OCI-LY1 (cell line): ENCODE data around the gene CXCL3.

Source experiments
- H2AFZ ChIP-seq: fragments of 200-600 bp; sonication (generic), shearing (Covaris generic); 2 replicates; pipeline ENCODE4 v1.6.0; 2014; ENCODE audit warnings: antibody characterized with exemption, mild to moderate bottlenecking, low read length
- H3F3A ChIP-seq: fragments of 200-600 bp; sonication (generic), shearing (Covaris generic); 2 replicates; pipeline ENCODE4 v1.6.0; 2014; ENCODE audit warnings: mild to moderate bottlenecking, antibody characterized with exemption, low read length, moderate library complexity; ENCODE audit not compliant: insufficient read depth
- H3K27ac ChIP-seq: fragments of 200-600 bp; sonication (generic); 2 replicates; pipeline ENCODE4 v1.5.1; 2014; ENCODE audit warnings: low read length, mixed run types, mild to moderate bottlenecking, low read depth; ENCODE audit not compliant: poor library complexity, severe bottlenecking
- H3K27me3 ChIP-seq: fragments of 200-600 bp; sonication (generic); 2 replicates; pipeline ENCODE4 v1.6.0; 2014; ENCODE audit warnings: antibody characterized with exemption, mild to moderate bottlenecking, low read length, moderate library complexity; ENCODE audit not compliant: insufficient read depth
- H3K36me3 ChIP-seq: fragments of 200-600 bp; sonication (generic); 2 replicates; pipeline ENCODE4 v1.6.1; 2014; ENCODE audit warnings: mild to moderate bottlenecking, antibody characterized with exemption, low read length, moderate library complexity, mixed read lengths; ENCODE audit not compliant: insufficient read depth
- H3K4me1 ChIP-seq: fragments of 200-600 bp; sonication (generic); 2 replicates; pipeline ENCODE4 v1.5.1; 2014; ENCODE audit warnings: mild to moderate bottlenecking, low read length, moderate library complexity; ENCODE audit not compliant: insufficient read depth, severe bottlenecking
- H3K4me2 ChIP-seq: fragments of 200-600 bp; sonication (generic), shearing (Covaris generic); 2 replicates; pipeline ENCODE4 v1.6.1; 2014; ENCODE audit warnings: low read length
- H3K4me3 ChIP-seq: fragments of 200-600 bp; sonication (generic); 2 replicates; pipeline ENCODE4 v1.5.1; 2014; ENCODE audit warnings: low read length, low read depth, mild to moderate bottlenecking, mixed read lengths; ENCODE audit not compliant: poor library complexity, severe bottlenecking
- H3K79me2 ChIP-seq: fragments of 200-600 bp; shearing (Covaris generic); 2 replicates; pipeline ENCODE4 v1.6.1; 2016; ENCODE audit warnings: mixed run types, low read length, mixed read lengths; ENCODE audit not compliant: insufficient read depth
- H3K9ac ChIP-seq: fragments of 200-600 bp; sonication (generic), shearing (Covaris generic); 2 replicates; pipeline ENCODE4 v1.6.1; 2014; ENCODE audit warnings: mild to moderate bottlenecking, low read length, mixed read lengths
- H3K9me2 ChIP-seq: fragments of 200-600 bp; sonication (generic), shearing (Covaris generic); 2 replicates; pipeline ENCODE4 v1.6.1; 2014; ENCODE audit warnings: low read depth, mild to moderate bottlenecking, low read length, mixed read lengths
- H3K9me3 ChIP-seq: fragments of 200-600 bp; shearing (Covaris generic); 2 replicates; pipeline ENCODE4 v1.6.1; 2014; ENCODE audit warnings: low read length, mixed read lengths
- H4K20me1 ChIP-seq: fragments of 200-600 bp; sonication (generic), shearing (Covaris generic); 2 replicates; pipeline ENCODE4 v1.6.0; 2016; ENCODE audit warnings: mild to moderate bottlenecking, low read length; ENCODE audit not compliant: insufficient read depth
- EZH2 ChIP-seq: fragments of 200-600 bp; sonication (generic), shearing (Covaris generic); IDR thresholded peaks from 2 replicates; pipeline ENCODE4 v1.8.0; 2017; ENCODE audit warnings: borderline replicate concordance, mixed run types, mild to moderate bottlenecking, antibody characterized with exemption, low read length, moderate library complexity, mixed read lengths
- TF ChIP-seq, protein P1 (sequence below): fragments of 200-600 bp; sonication (generic), shearing (Covaris generic); IDR thresholded peaks from 2 replicates; pipeline ENCODE4 v1.5.1; 2017; ENCODE audit warnings: mild to moderate bottlenecking, antibody characterized with exemption, low read length, moderate library complexity, mixed read lengths

Gene CXCL3

GRCh38 chr4:74016068-74016467 is 22.4 kb downstream of the CXCL3 start:
- Histone ChIP-seq H3K9ac (no peak overlapping the region), H3K36me3 (no peaks in the 10 kb centered on the region), H4K20me1 (no peaks in the 10 kb centered on the region), H3K79me2 (no peaks in the 10 kb centered on the region), H3K9me3 (no peaks in the 10 kb centered on the region), H3K4me2 (no peak overlapping the region), H3K27ac (no peak overlapping the region), H3K9me2 (no peaks in the 10 kb centered on the region), H3K4me3 (no peak overlapping the region), H2AFZ (no peak overlapping the region), H3K4me1 (no peaks in the 10 kb centered on the region), H3F3A (no peaks in the 10 kb centered on the region), H3K27me3 (no peaks in the 10 kb centered on the region)
- no peak for TF ChIP-seq EZH2
- TF ChIP-seq, protein P1, sequence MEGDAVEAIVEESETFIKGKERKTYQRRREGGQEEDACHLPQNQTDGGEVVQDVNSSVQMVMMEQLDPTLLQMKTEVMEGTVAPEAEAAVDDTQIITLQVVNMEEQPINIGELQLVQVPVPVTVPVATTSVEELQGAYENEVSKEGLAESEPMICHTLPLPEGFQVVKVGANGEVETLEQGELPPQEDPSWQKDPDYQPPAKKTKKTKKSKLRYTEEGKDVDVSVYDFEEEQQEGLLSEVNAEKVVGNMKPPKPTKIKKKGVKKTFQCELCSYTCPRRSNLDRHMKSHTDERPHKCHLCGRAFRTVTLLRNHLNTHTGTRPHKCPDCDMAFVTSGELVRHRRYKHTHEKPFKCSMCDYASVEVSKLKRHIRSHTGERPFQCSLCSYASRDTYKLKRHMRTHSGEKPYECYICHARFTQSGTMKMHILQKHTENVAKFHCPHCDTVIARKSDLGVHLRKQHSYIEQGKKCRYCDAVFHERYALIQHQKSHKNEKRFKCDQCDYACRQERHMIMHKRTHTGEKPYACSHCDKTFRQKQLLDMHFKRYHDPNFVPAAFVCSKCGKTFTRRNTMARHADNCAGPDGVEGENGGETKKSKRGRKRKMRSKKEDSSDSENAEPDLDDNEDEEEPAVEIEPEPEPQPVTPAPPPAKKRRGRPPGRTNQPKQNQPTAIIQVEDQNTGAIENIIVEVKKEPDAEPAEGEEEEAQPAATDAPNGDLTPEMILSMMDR = no peak

GRCh38 chr4:74015126-74015780 is 23.2 kb downstream of the CXCL3 start:
- Histone ChIP-seq H3K9me3 (no peaks in the 10 kb centered on the region), H2AFZ (no peak overlapping the region)

DNA sequence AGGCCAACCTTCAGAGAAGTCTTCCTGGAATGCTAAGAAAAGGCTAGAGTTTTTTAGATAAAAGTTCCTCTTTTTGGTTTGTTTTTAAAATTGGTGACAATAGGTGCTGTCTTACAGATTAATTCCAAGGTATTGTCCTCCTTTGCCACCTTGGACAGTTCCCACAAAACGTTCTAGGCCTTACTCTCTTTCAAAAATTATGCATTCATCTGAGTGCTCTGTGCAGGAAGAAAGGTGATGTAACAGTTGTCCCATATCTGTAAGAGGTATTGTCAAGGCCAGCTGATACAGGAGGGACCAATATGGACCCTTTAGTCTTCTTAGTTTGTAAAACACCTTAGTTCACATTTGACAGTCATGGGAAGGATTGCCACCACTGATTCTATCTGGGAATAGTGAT is 24.2 kb downstream of the CXCL3 start:
- no peaks in the 10 kb centered on the region for H3K79me2 ChIP-seq
- H3K4me3 ChIP-seq = no peak overlapping the region
- H3K9me3 ChIP-seq = no peaks in the 10 kb centered on the region
- no peaks in the 10 kb centered on the region for H3K36me3 ChIP-seq
- no peak overlapping the region for H3K4me2 ChIP-seq
- no peaks in the 10 kb centered on the region for H3K4me1 ChIP-seq
- H3K27ac ChIP-seq = no peak overlapping the region
- no peaks in the 10 kb centered on the region for H4K20me1 ChIP-seq
- no peaks in the 10 kb centered on the region for H3K9me2 ChIP-seq
- H2AFZ ChIP-seq = no peak overlapping the region
- H3K27me3 ChIP-seq = no peaks in the 10 kb centered on the region
- H3K9ac ChIP-seq = no peak overlapping the region
- H3F3A ChIP-seq = no peaks in the 10 kb centered on the region
- TF ChIP-seq, protein P1 = no peak
- TF ChIP-seq EZH2 = no peak

More at GRCh38 chr4:74015126-74015780, 23.2 kb downstream of the CXCL3 start:
- Histone ChIP-seq H3K79me2 (no peaks in the 10 kb centered on the region), H3K36me3 (no peaks in the 10 kb centered on the region), H3K4me2 (no peak overlapping the region), H4K20me1 (no peaks in the 10 kb centered on the region), H3K4me1 (no peaks in the 10 kb centered on the region), H3F3A (no peaks in the 10 kb centered on the region), H3K9ac (no peak overlapping the region), H3K27me3 (no peaks in the 10 kb centered on the region), H3K4me3 (no peak overlapping the region), H3K27ac (no peak overlapping the region), H3K9me2 (no peaks in the 10 kb centered on the region)
- no peak for TF ChIP-seq EZH2
- TF ChIP-seq, protein P1 = no peak
